K562 (cell line): Measurements from ENCODE around the gene LDLRAD3.

Source experiments
- CBX1 ChIP-seq: sonication (generic); IDR thresholded peaks from 2 replicates; pipeline ENCODE4 v1.6.1; 2016; ENCODE audit warnings: antibody characterized with exemption, low read depth, mild to moderate bottlenecking
- POLR2G ChIP-seq: fragments of 200-400 bp; formaldehyde crosslinking; IDR thresholded peaks from 2 replicates; pipeline ENCODE4 v1.6.1; 2017; ENCODE audit warnings: low read depth, mild to moderate bottlenecking, antibody characterized with exemption, low read length, moderate library complexity
- SMC3 ChIP-seq: conservative IDR thresholded peaks from 2 replicates; pipeline ENCODE4 v1.6.1; 2011; ENCODE audit warnings: low read depth, low read length, improper control_type of control experiment; ENCODE audit not compliant: insufficient read depth
- SP1 ChIP-seq: sonication (generic); formaldehyde crosslinking; IDR thresholded peaks from 2 replicates; pipeline ENCODE4 v1.8.1; 2022; ENCODE audit warnings: mild to moderate bottlenecking, missing genetic modification reagents
- TF ChIP-seq, protein P1 (sequence below), 3 experiments: IDR thresholded peaks in 2 of 3; conservative IDR thresholded peaks in 1 of 3; 2 replicates each; pipeline ENCODE4 v1.5.1; 2011 to 2012; ENCODE audit warnings: low read length in 3 of 3, mild to moderate bottlenecking in 3 of 3, control low read depth in 2 of 3, improper control_type of control experiment in 1 of 3, inconsistent platforms in 1 of 3, low read depth in 1 of 3, mixed read lengths in 1 of 3, moderate library complexity in 1 of 3; ENCODE audit not compliant: insufficient read depth in 2 of 3

DNA sequence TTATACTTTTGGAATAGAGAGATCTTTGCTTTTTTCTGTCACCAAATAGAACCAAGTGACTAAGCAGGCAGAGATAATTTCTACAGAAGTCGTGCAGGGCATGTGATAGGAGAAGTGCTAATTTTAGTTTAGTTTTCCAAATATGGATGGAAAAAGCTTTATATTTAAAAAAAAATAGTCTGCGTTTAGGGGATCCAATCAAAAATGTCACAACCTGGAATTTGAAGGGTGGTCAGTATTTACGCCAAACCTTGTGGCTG is 165.7 kb downstream of the LDLRAD3 start:
- TF ChIP-seq SP1, result no peak
- TF ChIP-seq SMC3, result no peak
- TF ChIP-seq, protein P1, sequence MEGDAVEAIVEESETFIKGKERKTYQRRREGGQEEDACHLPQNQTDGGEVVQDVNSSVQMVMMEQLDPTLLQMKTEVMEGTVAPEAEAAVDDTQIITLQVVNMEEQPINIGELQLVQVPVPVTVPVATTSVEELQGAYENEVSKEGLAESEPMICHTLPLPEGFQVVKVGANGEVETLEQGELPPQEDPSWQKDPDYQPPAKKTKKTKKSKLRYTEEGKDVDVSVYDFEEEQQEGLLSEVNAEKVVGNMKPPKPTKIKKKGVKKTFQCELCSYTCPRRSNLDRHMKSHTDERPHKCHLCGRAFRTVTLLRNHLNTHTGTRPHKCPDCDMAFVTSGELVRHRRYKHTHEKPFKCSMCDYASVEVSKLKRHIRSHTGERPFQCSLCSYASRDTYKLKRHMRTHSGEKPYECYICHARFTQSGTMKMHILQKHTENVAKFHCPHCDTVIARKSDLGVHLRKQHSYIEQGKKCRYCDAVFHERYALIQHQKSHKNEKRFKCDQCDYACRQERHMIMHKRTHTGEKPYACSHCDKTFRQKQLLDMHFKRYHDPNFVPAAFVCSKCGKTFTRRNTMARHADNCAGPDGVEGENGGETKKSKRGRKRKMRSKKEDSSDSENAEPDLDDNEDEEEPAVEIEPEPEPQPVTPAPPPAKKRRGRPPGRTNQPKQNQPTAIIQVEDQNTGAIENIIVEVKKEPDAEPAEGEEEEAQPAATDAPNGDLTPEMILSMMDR (IDR thresholded peaks at IDR 0.05 in 2 of 3, conservative IDR thresholded peaks at IDR 0.05 in 1 of 3; ENCODE audit: insufficient read depth in 2 of 3, low read depth in 1 of 3, low read length in 3 of 3), result no peak
- TF ChIP-seq POLR2G, result no peak
- TF ChIP-seq CBX1, result no peak
